ENCODE data around the gene EVI5.

GRCh38 chr1:92583821-92584760 is 200.8 kb downstream of the EVI5 start:
- peak; percentile 13 for TF ChIP-seq CTCF (IDR thresholded peaks at IDR 0.05; ENCODE audit: insufficient read depth, low read depth, low read length)
- TF ChIP-seq EZH2 (IDR thresholded peaks at IDR 0.05; ENCODE audit: insufficient read depth, low read length), result no peak
